HS-27A (cell line): ENCODE data around the gene SYNDIG1L.
"Not testable (repeated sequence)": the region's sequence is repeated elsewhere in the genome, so short reads cannot be mapped to it uniquely, and the experiment has no call there.

Experiments used
- DNase-seq: peaks from one replicate; pipeline ENCODE4 v3.0.0-alpha.2; 2012; ENCODE audit warnings: low read depth, missing footprints

The SYNDIG1L gene

GRCh38 chr14:74426202-74426582, at the start of gene SYNDIG1L:
Gene SYNDIG1L (minus strand): TSS chr14:74426210. CDS start chr14:74409744, 16,466 bp downstream.
- DNase-seq = no peak

GRCh38 chr14:74475678-74476077, 49.7 kb upstream of the SYNDIG1L start:
- DNase-seq = no peak

- no peak for DNase-seq
Measured at GRCh38 chr14:74474376-74474775, 48.4 kb upstream of the SYNDIG1L start.

- no peak for DNase-seq
Measured at GRCh38 chr14:74472601-74473000, 46.6 kb upstream of the SYNDIG1L start.

GRCh38 chr14:74469548-74470518, 43.8 kb upstream of the SYNDIG1L start:
- DNase-seq = no peak

- no peak for DNase-seq
Measured at GRCh38 chr14:74468513-74468912, 42.5 kb upstream of the SYNDIG1L start.

GRCh38 chr14:74465335-74465734, 39.3 kb upstream of the SYNDIG1L start:
- DNase-seq = no peak

- DNase-seq = no peak
Measured at GRCh38 chr14:74464785-74465184, 38.8 kb upstream of the SYNDIG1L start.

GRCh38 chr14:74463697-74464096, 37.7 kb upstream of the SYNDIG1L start:
- DNase-seq = no peak

- DNase-seq = no peak
Measured at GRCh38 chr14:74462993-74463392, 37.0 kb upstream of the SYNDIG1L start.

- DNase-seq = no peak
Measured at GRCh38 chr14:74459976-74460375, 34.0 kb upstream of the SYNDIG1L start.

GRCh38 chr14:74459289-74459946, 33.4 kb upstream of the SYNDIG1L start:
- DNase-seq = no peak

GRCh38 chr14:74457565-74457895, 31.5 kb upstream of the SYNDIG1L start:
- DNase-seq = no peak

GRCh38 chr14:74456684-74457564, 30.9 kb upstream of the SYNDIG1L start:
- no peak for DNase-seq

- DNase-seq = not testable (repeated sequence)
Measured at GRCh38 chr14:74454397-74454796, 28.4 kb upstream of the SYNDIG1L start.

GRCh38 chr14:74444866-74445265, 18.9 kb upstream of the SYNDIG1L start:
- no peak for DNase-seq

GRCh38 chr14:74442757-74443156, 16.7 kb upstream of the SYNDIG1L start:
- DNase-seq = no peak

GRCh38 chr14:74441113-74441512, 15.1 kb upstream of the SYNDIG1L start:
- no peak for DNase-seq

GRCh38 chr14:74438351-74438915, 12.4 kb upstream of the SYNDIG1L start:
- DNase-seq = no peak

- DNase-seq = no peak
Measured at GRCh38 chr14:74437496-74438053, 11.6 kb upstream of the SYNDIG1L start.

- no peak for DNase-seq
Measured at GRCh38 chr14:74434294-74434693, 8.3 kb upstream of the SYNDIG1L start.

GRCh38 chr14:74429991-74430390, 4.0 kb upstream of the SYNDIG1L start:
- DNase-seq = no peak
